IMR-90 (cell line): ENCODE measurements around the gene UBN2. TPM values are rescaled to one million over a fixed set of nuclear protein-coding genes. Genes with fewer than 3 reads are reported as not detected.

ENCODE experiments used
- ATAC-seq: fragments of 200-7000 bp; cut with Tn5 transposase; 2 replicates; pipeline ENCODE4 v1.9.1; 2020; ENCODE audit warnings: low read depth, mild to moderate bottlenecking, moderate library complexity
- BruUV-seq: library from RNA; stranded (reverse); fragments of 400-500 nt; replicated peaks from 2 replicates; lab custom pipeline; 2021; lab: Mats Ljungman, UMichigan
- CTCF ChIA-PET: fragments of 300-600 bp; formaldehyde crosslinking; extraction: SDS; loops from one replicate; lab custom pipeline; 2021; ENCODE audit warnings: antibody characterized with exemption; lab: Yijun Ruan, JAX
- POLR2A ChIA-PET: fragments of 300-600 bp; sonication (Branson Sonifier 250); formaldehyde crosslinking; loops from one replicate; lab custom pipeline; 2022; ENCODE audit warnings: antibody characterized with exemption; ENCODE audit not compliant: unreplicated experiment; lab: Charles Lee
- DNase-seq: peaks from one replicate; pipeline ENCODE4 v3.0.0; 2013
- H2AFZ ChIP-seq: replicated peaks from 2 replicates; pipeline ENCODE3; 2013; ENCODE audit warnings: low read length, mild to moderate bottlenecking; ENCODE audit not compliant: poor library complexity
- H2AK5ac ChIP-seq: 2 replicates; pipeline ENCODE4 v1.6.1; 2013; ENCODE audit warnings: low read depth, low read length, inconsistent platforms
- H2AK9ac ChIP-seq: replicated peaks from 2 replicates; pipeline ENCODE3; 2013; ENCODE audit warnings: mild to moderate bottlenecking, low read depth, low read length, moderate library complexity; ENCODE audit not compliant: poor library complexity
- H2BK120ac ChIP-seq: 2 replicates; pipeline ENCODE4 v1.6.1; 2013; ENCODE audit warnings: low read depth, low read length, inconsistent platforms
- H2BK15ac ChIP-seq: 3 replicates; pipeline ENCODE4 v1.6.1; 2013; ENCODE audit warnings: low read depth, low read length, inconsistent platforms
- H2BK20ac ChIP-seq: 2 replicates; pipeline ENCODE4 v1.6.1; 2013; ENCODE audit warnings: low read depth, mild to moderate bottlenecking, inconsistent platforms, low read length, moderate library complexity
- H2BK5ac ChIP-seq: 2 replicates; pipeline ENCODE4 v1.6.1; 2013; ENCODE audit warnings: mild to moderate bottlenecking, low read depth, low read length, inconsistent platforms; ENCODE audit not compliant: poor library complexity, severe bottlenecking
- H3K14ac ChIP-seq: replicated peaks from 2 replicates; pipeline ENCODE4 v1.6.1; 2013; ENCODE audit warnings: low read depth, low read length, inconsistent platforms
- H3K18ac ChIP-seq: 2 replicates; pipeline ENCODE4 v1.6.1; 2013; ENCODE audit warnings: low read depth, low read length, control low read depth
- H3K23ac ChIP-seq: 2 replicates; pipeline ENCODE4 v1.6.1; 2013; ENCODE audit warnings: low read depth, low read length, inconsistent platforms
- H3K27ac ChIP-seq: 2 replicates; pipeline ENCODE4 v1.5.1; 2013; ENCODE audit warnings: mild to moderate bottlenecking, control low read depth, low read length; ENCODE audit not compliant: insufficient read depth
- H3K27me3 ChIP-seq: 2 replicates; pipeline ENCODE4 v1.6.1; 2013; ENCODE audit warnings: low read length; ENCODE audit not compliant: control insufficient read depth, insufficient read depth
- H3K36me3 ChIP-seq: 2 replicates; pipeline ENCODE4 v1.6.1; 2013; ENCODE audit warnings: low read length, mixed read lengths; ENCODE audit not compliant: control insufficient read depth, insufficient read depth
- H3K4ac ChIP-seq: 2 replicates; pipeline ENCODE4 v1.6.1; 2013; ENCODE audit warnings: low read depth, low read length, inconsistent platforms
- H3K4me1 ChIP-seq: 2 replicates; pipeline ENCODE4 v1.6.1; 2013; ENCODE audit warnings: low read length, mixed read lengths; ENCODE audit not compliant: control insufficient read depth, insufficient read depth
- H3K4me2 ChIP-seq: 2 replicates; pipeline ENCODE4 v1.6.1; 2013; ENCODE audit warnings: low read depth, mild to moderate bottlenecking, control low read depth, low read length, moderate library complexity
- H3K4me3 ChIP-seq: 2 replicates; pipeline ENCODE4 v1.5.1; 2013; ENCODE audit warnings: low read depth, mild to moderate bottlenecking, control low read depth, low read length, moderate library complexity; ENCODE audit not compliant: insufficient read depth
- H3K56ac ChIP-seq: 2 replicates; pipeline ENCODE4 v1.6.1; 2013; ENCODE audit warnings: low read length, inconsistent platforms; ENCODE audit not compliant: insufficient read depth; ENCODE audit errors: extremely low read depth
- H3K79me1 ChIP-seq, 2 experiments: 2 replicates each; pipeline ENCODE4 v1.6.1; 2013; ENCODE audit warnings: low read length in 2 of 2, inconsistent platforms in 1 of 2, low read depth in 1 of 2
- H3K9ac ChIP-seq: 2 replicates; pipeline ENCODE4 v1.6.1; 2013; ENCODE audit warnings: low read depth, low read length, control low read depth
- H3K9me1 ChIP-seq: 2 replicates; pipeline ENCODE4 v1.6.1; 2013; ENCODE audit warnings: low read length, inconsistent platforms; ENCODE audit not compliant: insufficient read depth
- H3K9me3 ChIP-seq: 2 replicates; pipeline ENCODE4 v1.6.1; 2013; ENCODE audit warnings: low read length; ENCODE audit not compliant: control insufficient read depth, insufficient read depth
- H4K20me1 ChIP-seq: 2 replicates; pipeline ENCODE4 v1.6.1; 2013; ENCODE audit warnings: low read length, inconsistent platforms; ENCODE audit not compliant: insufficient read depth
- H4K5ac ChIP-seq: 2 replicates; pipeline ENCODE4 v1.6.1; 2013; ENCODE audit warnings: mild to moderate bottlenecking, low read depth, low read length, control low read depth
- H4K8ac ChIP-seq, 2 experiments: 2 replicates each; pipeline ENCODE4 v1.6.1; 2013; ENCODE audit warnings: low read depth in 2 of 2, low read length in 2 of 2, control low read depth in 1 of 2, inconsistent platforms in 1 of 2
- H4K91ac ChIP-seq: 2 replicates; pipeline ENCODE4 v1.6.1; 2013; ENCODE audit warnings: low read depth, low read length, inconsistent platforms; ENCODE audit not compliant: insufficient read depth
- BHLHE40 ChIP-seq: fragments of 150-350 bp; IDR thresholded peaks from 2 replicates; pipeline ENCODE4 v1.6.1; 2016; ENCODE audit warnings: mild to moderate bottlenecking, low read depth, low read length
- CEBPB ChIP-seq: IDR thresholded peaks from 2 replicates; pipeline ENCODE4 v1.6.1; 2012; ENCODE audit warnings: low read depth, low read length, improper control_type of control experiment
- CHD1 ChIP-seq: IDR thresholded peaks from 2 replicates; pipeline ENCODE4 v1.6.1; 2012; ENCODE audit warnings: low read depth, low read length, improper control_type of control experiment
- CTCF ChIP-seq: conservative IDR thresholded peaks from 2 replicates; pipeline ENCODE4 v1.5.1; 2012; ENCODE audit warnings: mild to moderate bottlenecking, low read depth, low read length, improper control_type of control experiment
- ELK1 ChIP-seq: fragments of 150-350 bp; IDR thresholded peaks from 2 replicates; pipeline ENCODE4 v1.6.1; 2016; ENCODE audit warnings: low read depth, mild to moderate bottlenecking, low read length, moderate library complexity, borderline replicate concordance
- FOS ChIP-seq: fragments of 150-350 bp; IDR thresholded peaks from 2 replicates; pipeline ENCODE4 v1.6.1; 2016; ENCODE audit warnings: low read depth, low read length
- MAFK ChIP-seq: IDR thresholded peaks from 2 replicates; pipeline ENCODE4 v1.6.1; 2012; ENCODE audit warnings: low read depth, low read length, improper control_type of control experiment
- MAZ ChIP-seq: IDR thresholded peaks from 2 replicates; pipeline ENCODE4 v1.6.1; 2012; ENCODE audit warnings: low read depth, mild to moderate bottlenecking, low read length, improper control_type of control experiment, moderate library complexity, borderline replicate concordance
- MXI1 ChIP-seq: IDR thresholded peaks from 2 replicates; pipeline ENCODE4 v1.6.1; 2012; ENCODE audit warnings: low read depth, mild to moderate bottlenecking, low read length, moderate library complexity, borderline replicate concordance
- NFE2L2 ChIP-seq: fragments of 150-350 bp; IDR thresholded peaks from 2 replicates; pipeline ENCODE4 v1.6.1; 2016; ENCODE audit warnings: low read depth, mild to moderate bottlenecking, low read length
- POLR2A ChIP-seq: IDR thresholded peaks from 2 replicates; pipeline ENCODE4 v1.6.1; 2012; ENCODE audit warnings: mild to moderate bottlenecking, low read depth, low read length
- RAD21 ChIP-seq: IDR thresholded peaks from 2 replicates; pipeline ENCODE4 v1.6.1; 2012; ENCODE audit warnings: low read length, improper control_type of control experiment
- RCOR1 ChIP-seq: IDR thresholded peaks from 2 replicates; pipeline ENCODE4 v1.6.1; 2012; ENCODE audit warnings: mild to moderate bottlenecking, low read length, improper control_type of control experiment; ENCODE audit not compliant: insufficient replicate concordance
- RFX5 ChIP-seq: IDR thresholded peaks from 2 replicates; pipeline ENCODE4 v1.8.0; 2012; ENCODE audit warnings: low read depth, mild to moderate bottlenecking, low read length, moderate library complexity
- SMC3 ChIP-seq: fragments of 150-350 bp; IDR thresholded peaks from 2 replicates; pipeline ENCODE4 v1.6.1; 2016; ENCODE audit warnings: low read depth, mild to moderate bottlenecking, antibody characterized with exemption, low read length, moderate library complexity
- WGBS, 2 experiments: methylation state at CpG; one replicate each; pipeline versions ENCODE4 v1.1.5 to v1.1.7; 2013; ENCODE audit warnings: missing lambda C conversion rate in 2 of 2; ENCODE audit not compliant: insufficient read length in 1 of 2; ENCODE audit errors: extremely low coverage in 2 of 2; 5-methylcytosine and 5-hydroxymethylcytosine counted together
- dilution Hi-C: fragments of 300-500 bp; cut with HindIII; formaldehyde crosslinking; loops from one replicate; pipeline ENCODE4 v1.14.3; 2018; ENCODE audit warnings: low sequenced_read_pairs; ENCODE audit not compliant: unreplicated experiment
- in situ Hi-C: fragments of 300-500 bp; cut with MboI; formaldehyde crosslinking; loops from 3 replicates; pipeline ENCODE4 v1.14.3; 2019; ENCODE audit warnings: low sequenced_read_pairs, inconsistent platforms, mixed read lengths
- intact Hi-C: fragments of 100-400 bp; cut with micrococcal nuclease; formaldehyde crosslinking; loops from 2 replicates; pipeline ENCODE4 v1.10.0; 2022
- polyA plus RNA-seq, 3 experiments: library from polyadenylated mRNA; depleted of rRNA; stranded (reverse); fragments of >200 nt; gene quantifications; 2 replicates each; pipeline ENCODE4 v1.2.3, GENCODE V29; 2012; ENCODE audit warnings: low replicate concordance in 1 of 3
- total RNA-seq: library from RNA; depleted of rRNA; stranded (reverse); fragments of >200 nt; gene quantifications from 2 replicates; pipeline ENCODE4 v1.2.3, GENCODE V29; 2012
- TF ChIP-seq, protein P1 (sequence below): fragments of 150-350 bp; IDR thresholded peaks from 2 replicates; pipeline ENCODE4 v1.6.1; 2017; ENCODE audit warnings: mild to moderate bottlenecking, antibody characterized with exemption, low read length, low read depth

Gene UBN2
- total and polyA plus RNA-seq, 2 of the 4 experiments (the other 2 are of a cell fraction) = 1.6 to 2.3 TPM

GRCh38 chr7:139304517-139304916 is 73.5 kb downstream of the UBN2 start:
- in situ Hi-C loops = no loop called here
- no peak overlapping the region for H2BK5ac ChIP-seq
- no peak overlapping the region for H2BK15ac ChIP-seq
- no peak overlapping the region for H3K9ac ChIP-seq
- no peaks in the 10 kb centered on the region; the same call in 1 of the 2 replicates for H3K36me3 ChIP-seq
- no peak overlapping the region for H2AK9ac ChIP-seq
- H3K23ac ChIP-seq = no peak overlapping the region
- WGBS, 2 experiments = no CpG with 5 or more reads among the region's 1 CpG
- H3K4me2 ChIP-seq = no peak overlapping the region
- no peak overlapping the region for H4K5ac ChIP-seq
- TF ChIP-seq RCOR1 (no peak), MAFK (no peak), CTCF (no peak), POLR2A (no peak), RFX5 (no peak), MXI1 (no peak), NFE2L2 (no peak), ELK1 (no peak), MAZ (no peak), BHLHE40 (no peak), FOS (no peak), RAD21 (no peak), CHD1 (no peak), SMC3 (no peak), CEBPB (no peak)
- TF ChIP-seq, protein P1, sequence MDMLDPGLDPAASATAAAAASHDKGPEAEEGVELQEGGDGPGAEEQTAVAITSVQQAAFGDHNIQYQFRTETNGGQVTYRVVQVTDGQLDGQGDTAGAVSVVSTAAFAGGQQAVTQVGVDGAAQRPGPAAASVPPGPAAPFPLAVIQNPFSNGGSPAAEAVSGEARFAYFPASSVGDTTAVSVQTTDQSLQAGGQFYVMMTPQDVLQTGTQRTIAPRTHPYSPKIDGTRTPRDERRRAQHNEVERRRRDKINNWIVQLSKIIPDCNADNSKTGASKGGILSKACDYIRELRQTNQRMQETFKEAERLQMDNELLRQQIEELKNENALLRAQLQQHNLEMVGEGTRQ = no peak
- H4K91ac ChIP-seq = no peak overlapping the region
- no peak overlapping the region for H2BK120ac ChIP-seq
- no peaks in the 10 kb centered on the region for H3K9me3 ChIP-seq
- BruUV-seq = no TSS peak
- H3K4me1 ChIP-seq = 0 out of 2 replicates have a peak, but pooled peaks cover 2% of the 10 kb centered on the region
- H4K8ac ChIP-seq = no peak overlapping the region
- H2AFZ ChIP-seq = no peak overlapping the region
- H2BK20ac ChIP-seq = no peak overlapping the region
- ChIA-PET CTCF (no interaction called here), POLR2A (no interaction called here)
- H3K56ac ChIP-seq = no peak overlapping the region
- H2AK5ac ChIP-seq = no peak overlapping the region
- no peaks in the 10 kb centered on the region for H3K9me1 ChIP-seq
- ATAC-seq (no peak), DNase-seq (no peak)
- no peaks in the 10 kb centered on the region for H4K20me1 ChIP-seq
- H3K27ac ChIP-seq = no peak overlapping the region
- H3K14ac ChIP-seq = no peak overlapping the region
- H3K18ac ChIP-seq = no peak overlapping the region
- no peaks in the 10 kb centered on the region for H3K27me3 ChIP-seq
- no peak overlapping the region for H3K4me3 ChIP-seq
- dilution Hi-C loops = no loop called here
- no peaks in the 10 kb centered on the region for H3K79me1 ChIP-seq
- intact Hi-C loops = no loop called here
- H3K4ac ChIP-seq = no peak overlapping the region
